ENCODE data around the gene AKAP1.

- TF ChIP-seq POLR2AphosphoS5 (IDR thresholded peaks at IDR 0.05) (no peak), CTCF (IDR thresholded peaks at IDR 0.05) (no peak)
Measured at GRCh38 chr17:57154921-57155320, 69.9 kb downstream of the AKAP1 start.

Measured in upper lobe of left lung (tissue), 4 donors.